Measurements from ENCODE around the gene IZUMO1. TPM values are rescaled to one million over a fixed set of nuclear protein-coding genes. Genes with fewer than 3 reads are reported as not detected.

The IZUMO1 gene
- total and polyA plus RNA-seq, 9 of the 15 experiments (the other 6 are each of a cell fraction or from before 2014, with no cell fraction given), result 0.14 to 2.1 (median 0.73) TPM

DNA sequence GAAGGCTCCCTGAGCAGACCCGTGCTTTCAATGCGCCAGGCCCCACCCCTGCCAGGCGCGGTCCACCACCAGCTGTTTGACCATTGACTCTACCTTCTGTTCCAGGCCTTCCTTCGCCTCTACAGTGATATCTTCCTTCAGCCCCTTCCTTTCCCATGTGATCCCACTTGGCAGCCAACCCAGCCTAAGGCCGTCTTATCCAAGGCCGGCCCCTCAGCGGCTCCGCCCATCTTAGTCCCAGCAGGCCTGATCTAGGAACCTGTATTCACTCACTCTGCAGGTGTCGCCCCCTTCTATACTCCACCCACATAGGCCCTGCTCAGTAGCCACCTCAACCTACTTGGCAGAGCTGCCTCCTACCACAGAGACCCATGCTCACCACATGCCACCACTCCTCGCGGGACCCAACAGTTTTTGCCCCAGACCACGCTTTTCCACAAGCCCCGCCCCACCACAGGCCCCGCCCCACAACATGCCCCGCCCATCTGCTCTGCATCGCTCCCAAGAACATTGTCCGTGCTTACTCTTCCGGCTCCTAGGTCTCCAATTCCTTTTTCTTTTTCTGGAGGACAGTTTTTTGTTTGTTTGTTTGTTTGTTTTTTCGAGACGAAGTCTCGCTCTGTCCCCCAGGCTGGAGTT, 9.2 kb downstream of the IZUMO1 start (continued):
- TF ChIP-seq, protein P1, sequence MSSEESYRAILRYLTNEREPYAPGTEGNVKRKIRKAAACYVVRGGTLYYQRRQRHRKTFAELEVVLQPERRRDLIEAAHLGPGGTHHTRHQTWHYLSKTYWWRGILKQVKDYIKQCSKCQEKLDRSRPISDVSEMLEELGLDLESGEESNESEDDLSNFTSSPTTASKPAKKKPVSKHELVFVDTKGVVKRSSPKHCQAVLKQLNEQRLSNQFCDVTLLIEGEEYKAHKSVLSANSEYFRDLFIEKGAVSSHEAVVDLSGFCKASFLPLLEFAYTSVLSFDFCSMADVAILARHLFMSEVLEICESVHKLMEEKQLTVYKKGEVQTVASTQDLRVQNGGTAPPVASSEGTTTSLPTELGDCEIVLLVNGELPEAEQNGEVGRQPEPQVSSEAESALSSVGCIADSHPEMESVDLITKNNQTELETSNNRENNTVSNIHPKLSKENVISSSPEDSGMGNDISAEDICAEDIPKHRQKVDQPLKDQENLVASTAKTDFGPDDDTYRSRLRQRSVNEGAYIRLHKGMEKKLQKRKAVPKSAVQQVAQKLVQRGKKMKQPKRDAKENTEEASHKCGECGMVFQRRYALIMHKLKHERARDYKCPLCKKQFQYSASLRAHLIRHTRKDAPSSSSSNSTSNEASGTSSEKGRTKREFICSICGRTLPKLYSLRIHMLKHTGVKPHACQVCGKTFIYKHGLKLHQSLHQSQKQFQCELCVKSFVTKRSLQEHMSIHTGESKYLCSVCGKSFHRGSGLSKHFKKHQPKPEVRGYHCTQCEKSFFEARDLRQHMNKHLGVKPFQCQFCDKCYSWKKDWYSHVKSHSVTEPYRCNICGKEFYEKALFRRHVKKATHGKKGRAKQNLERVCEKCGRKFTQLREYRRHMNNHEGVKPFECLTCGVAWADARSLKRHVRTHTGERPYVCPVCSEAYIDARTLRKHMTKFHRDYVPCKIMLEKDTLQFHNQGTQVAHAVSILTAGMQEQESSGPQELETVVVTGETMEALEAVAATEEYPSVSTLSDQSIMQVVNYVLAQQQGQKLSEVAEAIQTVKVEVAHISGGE (CRISPR knock-in tag; IDR thresholded peaks at IDR 0.05), result peak in 1 of 3 experiments; percentile 94; a peak in 2 of 6 replicates
- TF ChIP-seq, protein P2, sequence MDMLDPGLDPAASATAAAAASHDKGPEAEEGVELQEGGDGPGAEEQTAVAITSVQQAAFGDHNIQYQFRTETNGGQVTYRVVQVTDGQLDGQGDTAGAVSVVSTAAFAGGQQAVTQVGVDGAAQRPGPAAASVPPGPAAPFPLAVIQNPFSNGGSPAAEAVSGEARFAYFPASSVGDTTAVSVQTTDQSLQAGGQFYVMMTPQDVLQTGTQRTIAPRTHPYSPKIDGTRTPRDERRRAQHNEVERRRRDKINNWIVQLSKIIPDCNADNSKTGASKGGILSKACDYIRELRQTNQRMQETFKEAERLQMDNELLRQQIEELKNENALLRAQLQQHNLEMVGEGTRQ (CRISPR knock-in tag; IDR thresholded peaks at IDR 0.05), result peak; percentile 69
- TF ChIP-seq FOXJ2 (tag; IDR thresholded peaks at IDR 0.05), result no peak; the same call in 1 of the 2 replicates
- TF ChIP-seq, protein P3, sequence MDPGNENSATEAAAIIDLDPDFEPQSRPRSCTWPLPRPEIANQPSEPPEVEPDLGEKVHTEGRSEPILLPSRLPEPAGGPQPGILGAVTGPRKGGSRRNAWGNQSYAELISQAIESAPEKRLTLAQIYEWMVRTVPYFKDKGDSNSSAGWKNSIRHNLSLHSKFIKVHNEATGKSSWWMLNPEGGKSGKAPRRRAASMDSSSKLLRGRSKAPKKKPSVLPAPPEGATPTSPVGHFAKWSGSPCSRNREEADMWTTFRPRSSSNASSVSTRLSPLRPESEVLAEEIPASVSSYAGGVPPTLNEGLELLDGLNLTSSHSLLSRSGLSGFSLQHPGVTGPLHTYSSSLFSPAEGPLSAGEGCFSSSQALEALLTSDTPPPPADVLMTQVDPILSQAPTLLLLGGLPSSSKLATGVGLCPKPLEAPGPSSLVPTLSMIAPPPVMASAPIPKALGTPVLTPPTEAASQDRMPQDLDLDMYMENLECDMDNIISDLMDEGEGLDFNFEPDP (CRISPR knock-in tag; IDR thresholded peaks at IDR 0.05), result no peak
- no peak for TF ChIP-seq SNRNP70 (optimal IDR thresholded peaks at IDR 0.05; ENCODE audit: low read depth, low read length)
- no peak for TF ChIP-seq ZNF695 (CRISPR knock-in tag; IDR thresholded peaks at IDR 0.05)
- peak; percentile 65 for TF ChIP-seq NFIC (IDR thresholded peaks at IDR 0.05)
- peak; percentile 24; the same call in 1 of the 2 replicates for TF ChIP-seq ATF7 (IDR thresholded peaks at IDR 0.05)
- no peak for TF ChIP-seq C11orf30 (IDR thresholded peaks at IDR 0.05; ENCODE audit: low read depth)
- no peak for TF ChIP-seq TCFL5 (CRISPR knock-in tag; conservative IDR thresholded peaks at IDR 0.05)
- peak; percentile 73 for TF ChIP-seq ZFX (CRISPR knock-in tag; IDR thresholded peaks at IDR 0.05)
- peak in 1 of 2 experiments; percentile 92; a peak in 2 of 4 replicates for TF ChIP-seq HDAC1 (IDR thresholded peaks at IDR 0.05)
- 0 out of 2 replicates have a peak, but pooled peaks have one; percentile 21 for TF ChIP-seq TCF3 (CRISPR knock-in tag; IDR thresholded peaks at IDR 0.05)
- TF ChIP-seq RHOXF2B (CRISPR knock-in tag; conservative IDR thresholded peaks at IDR 0.05), result no peak
- no peak for TF ChIP-seq IRF2 (CRISPR knock-in tag; IDR thresholded peaks at IDR 0.05)
- TF ChIP-seq, protein P4, sequence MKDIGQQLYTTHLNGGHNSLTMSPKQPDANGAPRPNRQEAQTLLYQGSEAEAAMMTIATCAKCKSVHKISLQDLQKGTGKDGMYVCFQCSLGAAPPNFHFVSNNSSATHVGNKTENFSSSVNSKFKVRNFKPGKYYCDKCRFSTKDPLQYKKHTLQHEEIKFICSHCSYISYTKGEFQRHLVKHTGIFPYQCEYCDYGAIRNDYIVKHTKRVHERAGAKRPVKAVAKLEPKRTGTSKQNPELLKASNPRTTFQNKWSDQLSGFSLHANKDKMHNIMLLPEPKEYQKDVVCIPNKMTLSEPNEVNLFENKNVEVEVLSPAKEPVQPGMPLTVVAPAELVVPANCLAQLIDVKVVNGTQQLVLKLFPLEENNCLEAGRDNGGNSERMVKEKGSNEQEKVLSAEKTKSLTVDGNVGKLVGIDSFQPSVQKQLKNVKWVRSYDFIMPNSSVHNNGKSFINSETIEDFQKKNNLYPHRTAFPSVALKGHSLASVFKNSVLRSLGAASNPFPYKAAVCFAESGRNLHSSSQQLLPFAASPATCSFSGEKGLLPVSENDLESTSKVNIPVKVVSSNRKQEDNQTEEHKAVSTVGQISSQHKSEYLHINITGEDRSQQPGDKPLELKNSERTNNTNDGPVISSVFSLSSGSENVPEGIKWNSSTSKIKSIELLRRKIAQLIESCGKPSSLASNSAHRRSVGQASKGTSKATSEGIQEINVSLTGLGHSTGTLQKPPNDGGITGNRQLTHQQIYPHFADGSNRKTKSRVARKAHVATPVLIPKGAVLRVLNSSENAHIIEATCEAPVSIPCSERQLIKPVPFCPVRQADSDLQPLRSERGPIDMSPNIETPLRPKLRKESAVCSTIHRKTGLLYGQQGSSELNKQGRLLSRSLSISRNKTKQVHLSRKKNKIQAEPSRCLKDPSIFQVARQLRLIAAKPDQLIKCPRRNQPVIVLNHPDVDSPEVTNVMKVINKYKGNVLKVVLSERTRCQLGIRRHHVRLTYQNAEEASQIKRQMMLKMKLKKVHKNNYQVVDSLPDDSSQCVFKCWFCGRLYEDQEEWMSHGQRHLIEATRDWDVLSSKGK (CRISPR knock-in tag; IDR thresholded peaks at IDR 0.05), result no peak
- TF ChIP-seq MXI1 (IDR thresholded peaks at IDR 0.05; ENCODE audit: low read depth, low read length), result peak; percentile 19; the same call in 1 of the 2 replicates
- no peak for TF ChIP-seq MYBL2 (IDR thresholded peaks at IDR 0.05; ENCODE audit: low read depth)
- no peak for TF ChIP-seq MYBL2 (CRISPR knock-in tag; IDR thresholded peaks at IDR 0.05; ENCODE audit: borderline replicate concordance)
